HepG2 (cell line): Measurements from ENCODE around the gene LDB2.

Experiments used
- CHCHD3 ChIP-seq: sonication (generic); formaldehyde crosslinking; IDR thresholded peaks from 2 replicates; pipeline ENCODE4 v1.8.0; 2022; ENCODE audit warnings: mild to moderate bottlenecking, missing genetic modification reagents, moderate library complexity
- FOXA1 ChIP-seq, 2 experiments: fragments of 450-650 bp in 1 of 2; sonication (generic) in 1 of 2; formaldehyde crosslinking in 1 of 2; IDR thresholded peaks; 2 replicates each; pipeline versions ENCODE4 v1.4.0 to v1.6.1; 2016 to 2020; ENCODE audit warnings: missing genetic modification reagents in 1 of 2
- MLX ChIP-seq: IDR thresholded peaks from 2 replicates; pipeline ENCODE4 v1.6.1; 2016
- PHF21A ChIP-seq: sonication (generic); formaldehyde crosslinking; IDR thresholded peaks from 2 replicates; pipeline ENCODE4 v1.5.0; 2020; ENCODE audit warnings: mild to moderate bottlenecking, missing genetic modification reagents
- ZNF282 ChIP-seq: fragments of 450-650 bp; IDR thresholded peaks from 2 replicates; pipeline ENCODE4 v1.6.1; 2018; ENCODE audit not compliant: partially characterized antibody
- ZNF839 ChIP-seq: sonication (generic); formaldehyde crosslinking; IDR thresholded peaks from 2 replicates; pipeline ENCODE4 v1.4.0; 2020; ENCODE audit warnings: missing genetic modification reagents, mild to moderate bottlenecking, borderline replicate concordance
- TF ChIP-seq, protein P1 (sequence below): sonication (generic); formaldehyde crosslinking; IDR thresholded peaks from 2 replicates; pipeline ENCODE4 v1.4.0; 2020; ENCODE audit warnings: mild to moderate bottlenecking, missing genetic modification reagents
- TF ChIP-seq, protein P2 (sequence below): sonication (generic); formaldehyde crosslinking; IDR thresholded peaks from 2 replicates; pipeline ENCODE4 v1.5.1; 2020; ENCODE audit warnings: missing genetic modification reagents, mild to moderate bottlenecking, borderline replicate concordance
- TF ChIP-seq, protein P3 (sequence below): sonication (generic); formaldehyde crosslinking; IDR thresholded peaks from 2 replicates; pipeline ENCODE4 v1.5.0; 2020; ENCODE audit warnings: mild to moderate bottlenecking, missing genetic modification reagents, moderate library complexity
- TF ChIP-seq, protein P4 (sequence below): sonication (generic); formaldehyde crosslinking; IDR thresholded peaks from 2 replicates; pipeline ENCODE4 v1.5.0; 2020; ENCODE audit warnings: missing genetic modification reagents

GRCh38 chr4:16931339-16932305 is 33.2 kb upstream of the LDB2 start:
- TF ChIP-seq ZNF282 (no peak), PHF21A (CRISPR knock-in tag) (no peak), ZNF839 (no peak), MLX (no peak), CHCHD3 (CRISPR knock-in tag) (no peak), FOXA1 (IDR thresholded peaks at IDR 0.05) (no peak), FOXA1 (CRISPR knock-in tag; IDR thresholded peaks at IDR 0.05) (no peak)
- TF ChIP-seq, protein P1, sequence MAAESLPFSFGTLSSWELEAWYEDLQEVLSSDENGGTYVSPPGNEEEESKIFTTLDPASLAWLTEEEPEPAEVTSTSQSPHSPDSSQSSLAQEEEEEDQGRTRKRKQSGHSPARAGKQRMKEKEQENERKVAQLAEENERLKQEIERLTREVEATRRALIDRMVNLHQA (CRISPR knock-in tag): no peak
- TF ChIP-seq, protein P2, sequence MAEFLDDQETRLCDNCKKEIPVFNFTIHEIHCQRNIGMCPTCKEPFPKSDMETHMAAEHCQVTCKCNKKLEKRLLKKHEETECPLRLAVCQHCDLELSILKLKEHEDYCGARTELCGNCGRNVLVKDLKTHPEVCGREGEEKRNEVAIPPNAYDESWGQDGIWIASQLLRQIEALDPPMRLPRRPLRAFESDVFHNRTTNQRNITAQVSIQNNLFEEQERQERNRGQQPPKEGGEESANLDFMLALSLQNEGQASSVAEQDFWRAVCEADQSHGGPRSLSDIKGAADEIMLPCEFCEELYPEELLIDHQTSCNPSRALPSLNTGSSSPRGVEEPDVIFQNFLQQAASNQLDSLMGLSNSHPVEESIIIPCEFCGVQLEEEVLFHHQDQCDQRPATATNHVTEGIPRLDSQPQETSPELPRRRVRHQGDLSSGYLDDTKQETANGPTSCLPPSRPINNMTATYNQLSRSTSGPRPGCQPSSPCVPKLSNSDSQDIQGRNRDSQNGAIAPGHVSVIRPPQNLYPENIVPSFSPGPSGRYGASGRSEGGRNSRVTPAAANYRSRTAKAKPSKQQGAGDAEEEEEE (CRISPR knock-in tag): no peak
- TF ChIP-seq, protein P3, sequence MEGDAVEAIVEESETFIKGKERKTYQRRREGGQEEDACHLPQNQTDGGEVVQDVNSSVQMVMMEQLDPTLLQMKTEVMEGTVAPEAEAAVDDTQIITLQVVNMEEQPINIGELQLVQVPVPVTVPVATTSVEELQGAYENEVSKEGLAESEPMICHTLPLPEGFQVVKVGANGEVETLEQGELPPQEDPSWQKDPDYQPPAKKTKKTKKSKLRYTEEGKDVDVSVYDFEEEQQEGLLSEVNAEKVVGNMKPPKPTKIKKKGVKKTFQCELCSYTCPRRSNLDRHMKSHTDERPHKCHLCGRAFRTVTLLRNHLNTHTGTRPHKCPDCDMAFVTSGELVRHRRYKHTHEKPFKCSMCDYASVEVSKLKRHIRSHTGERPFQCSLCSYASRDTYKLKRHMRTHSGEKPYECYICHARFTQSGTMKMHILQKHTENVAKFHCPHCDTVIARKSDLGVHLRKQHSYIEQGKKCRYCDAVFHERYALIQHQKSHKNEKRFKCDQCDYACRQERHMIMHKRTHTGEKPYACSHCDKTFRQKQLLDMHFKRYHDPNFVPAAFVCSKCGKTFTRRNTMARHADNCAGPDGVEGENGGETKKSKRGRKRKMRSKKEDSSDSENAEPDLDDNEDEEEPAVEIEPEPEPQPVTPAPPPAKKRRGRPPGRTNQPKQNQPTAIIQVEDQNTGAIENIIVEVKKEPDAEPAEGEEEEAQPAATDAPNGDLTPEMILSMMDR (CRISPR knock-in tag): no peak
- TF ChIP-seq, protein P4, sequence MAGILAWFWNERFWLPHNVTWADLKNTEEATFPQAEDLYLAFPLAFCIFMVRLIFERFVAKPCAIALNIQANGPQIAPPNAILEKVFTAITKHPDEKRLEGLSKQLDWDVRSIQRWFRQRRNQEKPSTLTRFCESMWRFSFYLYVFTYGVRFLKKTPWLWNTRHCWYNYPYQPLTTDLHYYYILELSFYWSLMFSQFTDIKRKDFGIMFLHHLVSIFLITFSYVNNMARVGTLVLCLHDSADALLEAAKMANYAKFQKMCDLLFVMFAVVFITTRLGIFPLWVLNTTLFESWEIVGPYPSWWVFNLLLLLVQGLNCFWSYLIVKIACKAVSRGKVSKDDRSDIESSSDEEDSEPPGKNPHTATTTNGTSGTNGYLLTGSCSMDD (CRISPR knock-in tag): no peak
